Neural cell (in vitro differentiated cells): ENCODE results near the gene CYB561.

ENCODE experiments used
- MXI1 ChIP-seq: fragments of 450-650 bp; conservative IDR thresholded peaks from 2 replicates; pipeline ENCODE4 v1.6.1; 2014; ENCODE audit warnings: antibody characterized with exemption, mild to moderate bottlenecking; ENCODE audit not compliant: poor library complexity, severe bottlenecking
- POLR2AphosphoS5 ChIP-seq: IDR thresholded peaks from 2 replicates; pipeline ENCODE4 v1.6.1; 2012
- TF ChIP-seq, protein P1 (sequence below): fragments of 450-650 bp; IDR thresholded peaks from 2 replicates; pipeline ENCODE4 v1.5.1; 2014; ENCODE audit warnings: antibody characterized with exemption, mild to moderate bottlenecking, moderate library complexity; ENCODE audit not compliant: poor library complexity, severe bottlenecking
- TF ChIP-seq, protein P2 (sequence below): IDR thresholded peaks from 2 replicates; pipeline ENCODE4 v1.6.1; 2012; ENCODE audit warnings: borderline replicate concordance

DNA sequence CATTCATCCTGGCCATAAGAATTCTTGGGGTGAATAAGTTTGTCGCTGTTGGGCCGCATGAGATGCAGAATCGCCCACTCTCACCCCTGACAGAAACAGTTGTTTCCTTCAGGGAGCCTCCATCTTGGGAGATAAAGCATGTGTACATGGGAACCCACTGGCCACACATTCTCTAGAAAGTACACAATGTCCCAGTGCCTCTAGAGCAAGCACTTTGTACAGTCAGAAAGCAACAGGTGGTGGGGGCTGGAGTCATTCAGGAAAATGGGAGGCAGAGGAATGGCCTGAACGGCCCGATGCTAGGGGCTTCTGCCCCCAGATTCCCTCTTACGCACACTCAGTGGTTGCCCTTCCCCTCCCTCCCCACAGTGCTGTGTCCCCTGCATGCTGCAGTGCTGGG, 46.8 kb upstream of the CYB561 start:
- TF ChIP-seq, protein P1, sequence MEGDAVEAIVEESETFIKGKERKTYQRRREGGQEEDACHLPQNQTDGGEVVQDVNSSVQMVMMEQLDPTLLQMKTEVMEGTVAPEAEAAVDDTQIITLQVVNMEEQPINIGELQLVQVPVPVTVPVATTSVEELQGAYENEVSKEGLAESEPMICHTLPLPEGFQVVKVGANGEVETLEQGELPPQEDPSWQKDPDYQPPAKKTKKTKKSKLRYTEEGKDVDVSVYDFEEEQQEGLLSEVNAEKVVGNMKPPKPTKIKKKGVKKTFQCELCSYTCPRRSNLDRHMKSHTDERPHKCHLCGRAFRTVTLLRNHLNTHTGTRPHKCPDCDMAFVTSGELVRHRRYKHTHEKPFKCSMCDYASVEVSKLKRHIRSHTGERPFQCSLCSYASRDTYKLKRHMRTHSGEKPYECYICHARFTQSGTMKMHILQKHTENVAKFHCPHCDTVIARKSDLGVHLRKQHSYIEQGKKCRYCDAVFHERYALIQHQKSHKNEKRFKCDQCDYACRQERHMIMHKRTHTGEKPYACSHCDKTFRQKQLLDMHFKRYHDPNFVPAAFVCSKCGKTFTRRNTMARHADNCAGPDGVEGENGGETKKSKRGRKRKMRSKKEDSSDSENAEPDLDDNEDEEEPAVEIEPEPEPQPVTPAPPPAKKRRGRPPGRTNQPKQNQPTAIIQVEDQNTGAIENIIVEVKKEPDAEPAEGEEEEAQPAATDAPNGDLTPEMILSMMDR = no peak
- no peak for TF ChIP-seq MXI1
- TF ChIP-seq, protein P2, sequence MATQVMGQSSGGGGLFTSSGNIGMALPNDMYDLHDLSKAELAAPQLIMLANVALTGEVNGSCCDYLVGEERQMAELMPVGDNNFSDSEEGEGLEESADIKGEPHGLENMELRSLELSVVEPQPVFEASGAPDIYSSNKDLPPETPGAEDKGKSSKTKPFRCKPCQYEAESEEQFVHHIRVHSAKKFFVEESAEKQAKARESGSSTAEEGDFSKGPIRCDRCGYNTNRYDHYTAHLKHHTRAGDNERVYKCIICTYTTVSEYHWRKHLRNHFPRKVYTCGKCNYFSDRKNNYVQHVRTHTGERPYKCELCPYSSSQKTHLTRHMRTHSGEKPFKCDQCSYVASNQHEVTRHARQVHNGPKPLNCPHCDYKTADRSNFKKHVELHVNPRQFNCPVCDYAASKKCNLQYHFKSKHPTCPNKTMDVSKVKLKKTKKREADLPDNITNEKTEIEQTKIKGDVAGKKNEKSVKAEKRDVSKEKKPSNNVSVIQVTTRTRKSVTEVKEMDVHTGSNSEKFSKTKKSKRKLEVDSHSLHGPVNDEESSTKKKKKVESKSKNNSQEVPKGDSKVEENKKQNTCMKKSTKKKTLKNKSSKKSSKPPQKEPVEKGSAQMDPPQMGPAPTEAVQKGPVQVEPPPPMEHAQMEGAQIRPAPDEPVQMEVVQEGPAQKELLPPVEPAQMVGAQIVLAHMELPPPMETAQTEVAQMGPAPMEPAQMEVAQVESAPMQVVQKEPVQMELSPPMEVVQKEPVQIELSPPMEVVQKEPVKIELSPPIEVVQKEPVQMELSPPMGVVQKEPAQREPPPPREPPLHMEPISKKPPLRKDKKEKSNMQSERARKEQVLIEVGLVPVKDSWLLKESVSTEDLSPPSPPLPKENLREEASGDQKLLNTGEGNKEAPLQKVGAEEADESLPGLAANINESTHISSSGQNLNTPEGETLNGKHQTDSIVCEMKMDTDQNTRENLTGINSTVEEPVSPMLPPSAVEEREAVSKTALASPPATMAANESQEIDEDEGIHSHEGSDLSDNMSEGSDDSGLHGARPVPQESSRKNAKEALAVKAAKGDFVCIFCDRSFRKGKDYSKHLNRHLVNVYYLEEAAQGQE = no peak
- TF ChIP-seq POLR2AphosphoS5 = no peak
